ENCODE data around the gene COX7A2L. TPM values are rescaled to one million over a fixed set of nuclear protein-coding genes. Genes with fewer than 3 reads are reported as not detected.
"Not testable (repeated sequence)": the region's sequence is repeated elsewhere in the genome, so short reads cannot be mapped to it uniquely, and the experiment has no call there.

COX7A2L gene
- total and polyA plus RNA-seq, 2 of the 8 experiments (the other 6 are each of a cell fraction or from before 2014, with no cell fraction given) = 85.6 to 114 TPM

GRCh38 chr2:42393320-42393719 lies 32.3 kb upstream of the COX7A2L start:
- H3K79me1 ChIP-seq (ENCODE audit: low read depth, low read length); H2BK20ac ChIP-seq (ENCODE audit: low read length); H3K4ac ChIP-seq (replicated peaks; ENCODE audit: insufficient read length, low read depth, low read length); H4K5ac ChIP-seq (ENCODE audit: insufficient read length, low read depth, low read length); H3K27ac ChIP-seq (ENCODE audit: low read depth, low read length); H3K4me1 ChIP-seq (replicated peaks in 1 of 4; ENCODE audit: control insufficient read depth in 3 of 4, insufficient read depth in 4 of 4, low read length in 3 of 4); H3K18ac ChIP-seq (ENCODE audit: extremely low read depth, low read length); H4K20me1 ChIP-seq (replicated peaks in 1 of 2; ENCODE audit: control insufficient read depth in 1 of 2, insufficient read depth in 2 of 2, low read length in 2 of 2); H4K91ac ChIP-seq (replicated peaks; ENCODE audit: insufficient read length, low read length); DNase-seq (ENCODE audit: low read depth in 1 of 2, low spot score in 2 of 2); FAIRE-seq; H3K9me3 ChIP-seq (ENCODE audit: insufficient read depth in 2 of 2, low read depth in 1 of 2, low read length in 1 of 2); H3K14ac ChIP-seq (ENCODE audit: insufficient read length); H3K36me3 ChIP-seq (ENCODE audit: control insufficient read depth in 2 of 4, insufficient read depth in 4 of 4, low read length in 3 of 4); H3K23ac ChIP-seq (ENCODE audit: insufficient read length); H2BK12ac ChIP-seq (ENCODE audit: low read depth, low read length); H2BK120ac ChIP-seq (replicated peaks; ENCODE audit: low read depth, low read length); H3K9ac ChIP-seq (replicated peaks in 1 of 4; ENCODE audit: extremely low read depth in 1 of 4, low read depth in 3 of 4, low read length in 3 of 4); H2AK5ac ChIP-seq (ENCODE audit: low read depth, low read length); H2BK5ac ChIP-seq (ENCODE audit: low read depth, low read length); H3K56ac ChIP-seq (replicated peaks; ENCODE audit: insufficient read length, low read depth, low read length); H3K4me2 ChIP-seq (ENCODE audit: insufficient read depth in 1 of 2, low read depth in 2 of 2, low read length in 2 of 2); H2BK15ac ChIP-seq (ENCODE audit: low read length); H3K27me3 ChIP-seq (replicated peaks in 1 of 4; ENCODE audit: control insufficient read depth in 3 of 4, extremely low read depth in 1 of 4, insufficient read depth in 3 of 4, low read length in 3 of 4); H3K4me3 ChIP-seq (ENCODE audit: extremely low read depth in 1 of 4, insufficient read depth in 2 of 4, low read depth in 3 of 4, low read length in 4 of 4); H3K23me2 ChIP-seq (ENCODE audit: low read depth, low read length); H2AFZ ChIP-seq (ENCODE audit: low read length); H4K8ac ChIP-seq (ENCODE audit: extremely low read depth, insufficient read depth, low read length); H3K79me2 ChIP-seq (ENCODE audit: control insufficient read depth in 1 of 2, insufficient read depth in 2 of 2, low read length in 2 of 2): not testable (repeated sequence)
- 96% methylated on average over 3 of the region's 3 CpGs; no CpG with 5 or more reads in 1 of the 2 experiments for WGBS, 2 experiments (ENCODE audit: extremely low coverage in 1 of 2, insufficient coverage in 1 of 2, insufficient read length in 1 of 2, insufficient replicate concordance in 2 of 2, low coverage in 1 of 2, low lambda C conversion rate in 2 of 2, missing lambda C conversion rate in 1 of 2)
- POLR2A ChIA-PET (ENCODE audit: partially characterized antibody) = interaction anchor here (0.7 to 1.3 kb wide), 4 partner anchors 10 to 51 kb away, joined by 3 to 6 read pairs (median 4); no protein-coding TSS in a partner anchor
- CTCF ChIA-PET (ENCODE audit: partially characterized antibody) = interaction anchor here (0.6 to 0.9 kb wide), 4 partner anchors 15 to 1135 kb away, joined by 3 read pairs; no protein-coding TSS in a partner anchor

Data from H1 (cell line).